Neural progenitor cell (in vitro differentiated cells): ENCODE measurements around the gene MZT2B.
"Not testable (repeated sequence)": the region's sequence is repeated elsewhere in the genome, so short reads cannot be mapped to it uniquely, and the experiment has no call there.

Source experiments
- CTCF ChIP-seq: fragments of 200-600 bp; sonication (generic); IDR thresholded peaks from 2 replicates; pipeline ENCODE4 v1.5.1; 2017; ENCODE audit warnings: antibody characterized with exemption, mild to moderate bottlenecking
- EZH2 ChIP-seq: fragments of 200-600 bp; sonication (generic); IDR thresholded peaks from 2 replicates; pipeline ENCODE4 v1.6.1; 2017; ENCODE audit warnings: antibody characterized with exemption, mild to moderate bottlenecking, moderate library complexity

DNA sequence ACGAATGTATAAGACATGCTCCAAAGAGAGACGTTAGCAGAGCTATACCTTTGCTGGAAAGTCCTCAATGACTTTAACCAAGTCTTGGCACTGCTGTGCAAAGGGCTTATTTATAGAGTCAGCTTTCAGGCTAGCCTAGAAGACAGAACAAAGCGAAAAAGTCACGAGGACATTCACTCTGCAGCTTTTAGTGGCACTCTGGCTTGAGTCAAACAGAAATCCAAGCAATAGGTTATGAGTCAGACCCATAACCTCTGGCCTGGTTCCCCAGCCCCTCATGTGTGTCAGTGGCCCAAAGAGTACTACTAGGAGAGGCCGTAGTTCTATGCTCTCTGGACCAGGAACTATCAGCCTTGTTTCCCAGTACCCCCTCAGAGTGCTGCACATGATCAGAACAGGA is 7.2 kb upstream of the MZT2B start:
- TF ChIP-seq CTCF, EZH2: not testable (repeated sequence)
